IPS DF 6.9 (cell line): ENCODE results near the gene CACNA2D3.

Source experiments
- DNase-seq: peaks from one replicate; pipeline ENCODE4 v3.0.0-alpha.2; 2013; ENCODE audit warnings: low read depth, low spot score
- H3K27ac ChIP-seq: one replicate; pipeline ENCODE4 v1.5.1; 2013; ENCODE audit warnings: low read length, control low read depth
- H3K27me3 ChIP-seq: 2 replicates; pipeline ENCODE4 v1.6.1; 2013; ENCODE audit warnings: mild to moderate bottlenecking, low read length; ENCODE audit not compliant: control insufficient read depth, insufficient read depth
- H3K36me3 ChIP-seq: 2 replicates; pipeline ENCODE4 v1.6.1; 2013; ENCODE audit warnings: low read length; ENCODE audit not compliant: control insufficient read depth, insufficient read depth
- H3K4me1 ChIP-seq: 2 replicates; pipeline ENCODE4 v1.6.1; 2013; ENCODE audit warnings: low read length; ENCODE audit not compliant: control insufficient read depth, insufficient read depth
- H3K4me3 ChIP-seq: 2 replicates; pipeline ENCODE4 v1.5.1; 2013; ENCODE audit warnings: mild to moderate bottlenecking, low read length
- H3K9me3 ChIP-seq: 2 replicates; pipeline ENCODE4 v1.6.1; 2013; ENCODE audit warnings: low read length, inconsistent platforms; ENCODE audit not compliant: control insufficient read depth, insufficient read depth
- WGBS: extraction: QIAGEN DNeasy Blood & Tissue Kit; methylation state at CpG from one replicate; pipeline ENCODE4 v1.1.7; 2013; ENCODE audit warnings: mixed read lengths, missing lambda C conversion rate; ENCODE audit not compliant: insufficient read length, insufficient coverage; 5-methylcytosine and 5-hydroxymethylcytosine counted together

Gene CACNA2D3

DNA sequence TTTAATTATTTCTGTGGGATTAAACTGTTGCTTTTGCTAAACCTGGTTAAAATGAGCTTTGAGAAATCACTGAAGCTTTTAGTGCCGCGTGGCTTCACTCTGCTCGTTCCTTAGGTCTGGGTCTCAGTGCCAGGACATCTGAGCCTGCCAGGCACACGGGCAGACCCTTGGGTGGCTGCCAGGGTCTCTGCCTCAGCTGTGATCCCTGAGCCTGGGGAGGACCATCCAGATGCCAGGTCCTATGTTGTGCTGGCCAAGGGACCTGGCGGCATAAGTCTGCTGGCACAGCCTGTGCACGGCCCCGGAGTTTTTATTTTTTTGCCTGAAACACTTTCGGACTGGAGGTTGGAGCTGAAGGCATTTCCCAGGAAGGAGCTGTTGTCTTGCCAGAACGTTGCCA, 477.4 kb downstream of the CACNA2D3 start:
- H3K9me3 ChIP-seq: no peaks in the 10 kb centered on the region
- no CpG with 5 or more reads among the region's 9 CpGs for WGBS
- H3K36me3 ChIP-seq: no peaks in the 10 kb centered on the region
- no peak for DNase-seq
- no peaks in the 10 kb centered on the region for H3K27me3 ChIP-seq
- no peak overlapping the region for H3K4me3 ChIP-seq
- H3K4me1 ChIP-seq: peaks cover 2% of the 10 kb centered on the region; the same call in 1 of the 2 replicates
- H3K27ac ChIP-seq: no peak overlapping the region

DNA sequence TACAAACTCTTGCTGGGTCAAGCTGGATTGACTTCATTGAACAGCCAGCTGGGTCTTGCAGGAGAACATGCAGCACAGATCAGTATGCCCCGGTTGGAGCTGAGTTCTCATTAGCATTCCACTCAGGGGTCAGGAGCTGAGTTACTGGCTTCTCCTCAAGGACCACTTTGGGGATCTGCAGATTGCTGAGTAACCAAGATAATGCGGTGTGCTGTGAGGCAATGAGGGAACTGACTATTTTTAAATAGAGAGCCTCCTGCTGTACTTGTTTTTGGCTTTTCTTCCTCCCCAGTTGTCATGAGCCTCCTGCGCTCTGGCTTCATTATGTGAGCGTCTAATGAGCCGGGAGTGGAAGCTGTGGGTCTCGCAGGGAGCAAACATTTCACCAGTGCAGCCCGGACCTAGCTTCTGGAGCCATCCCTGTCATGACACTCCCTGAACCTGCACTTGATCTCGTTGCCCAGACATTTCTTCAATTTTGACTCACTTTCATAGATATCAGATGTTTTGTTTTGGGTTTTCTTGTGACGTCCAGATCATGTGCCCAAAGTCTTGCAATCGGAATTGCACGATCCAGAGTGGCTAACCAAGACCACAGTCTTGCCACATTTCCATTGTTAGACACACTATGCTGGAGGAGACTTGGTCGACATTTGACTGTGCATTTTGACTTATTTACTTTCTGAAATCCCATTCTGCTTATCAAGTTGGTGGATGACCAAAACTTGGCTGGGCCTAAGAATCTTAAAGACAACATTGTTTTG, 478.3 kb downstream of the CACNA2D3 start:
- WGBS: no CpG with 5 or more reads among the region's 12 CpGs
- peaks cover 2% of the 10 kb centered on the region; the same call in 1 of the 2 replicates for H3K4me1 ChIP-seq
- H3K27me3 ChIP-seq: no peaks in the 10 kb centered on the region
- no peaks in the 10 kb centered on the region for H3K36me3 ChIP-seq
- DNase-seq: no peak
- no peak overlapping the region for H3K27ac ChIP-seq
- H3K9me3 ChIP-seq: no peaks in the 10 kb centered on the region
- no peak overlapping the region for H3K4me3 ChIP-seq

DNA sequence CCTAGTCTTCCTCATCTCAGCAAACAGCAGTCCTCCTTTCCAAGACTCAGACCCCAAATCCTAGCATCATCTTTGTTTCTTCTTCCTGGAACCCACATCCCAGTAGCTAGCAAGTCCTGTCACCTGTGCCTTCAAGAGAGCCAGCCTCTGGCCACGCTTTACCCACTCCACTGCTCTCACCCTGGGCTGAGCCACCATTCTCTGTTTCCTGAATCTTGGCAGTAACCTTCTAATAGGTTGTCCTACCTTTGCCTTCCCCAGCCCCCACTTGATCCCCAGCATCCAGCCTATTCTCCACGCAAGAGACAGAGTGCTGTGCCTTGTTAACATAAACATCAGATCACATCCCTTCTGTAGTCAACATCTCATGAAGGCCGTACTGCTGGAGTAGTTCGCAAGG, 482.1 kb downstream of the CACNA2D3 start:
- WGBS: no CpG with 5 or more reads among the region's 4 CpGs
- Histone ChIP-seq H3K4me3 (no peak overlapping the region), H3K27me3 (no peaks in the 10 kb centered on the region), H3K9me3 (no peaks in the 10 kb centered on the region), H3K4me1 (peaks cover 2% of the 10 kb centered on the region; the same call in 1 of the 2 replicates), H3K27ac (no peak overlapping the region), H3K36me3 (no peaks in the 10 kb centered on the region)
- no peak for DNase-seq

DNA sequence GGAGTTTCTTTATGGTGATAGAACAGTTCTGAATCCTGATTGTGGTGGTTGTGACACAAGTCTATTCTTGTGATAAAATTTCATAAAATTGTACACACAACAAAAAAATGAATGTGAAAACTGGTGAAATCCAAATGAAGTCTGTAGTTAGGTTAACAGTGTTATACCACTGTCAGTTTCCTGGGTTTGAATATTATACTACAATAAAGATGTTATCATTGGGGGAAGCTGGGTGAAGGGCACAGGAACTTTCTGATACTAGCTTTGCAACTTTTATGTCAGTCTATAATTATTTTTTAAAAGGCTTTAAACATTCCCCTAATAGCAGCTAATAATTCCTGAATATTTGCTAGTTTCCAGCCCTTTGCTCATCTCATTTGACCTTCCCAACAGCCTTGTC, 485.7 kb downstream of the CACNA2D3 start:
- Histone ChIP-seq H3K36me3 (no peaks in the 10 kb centered on the region), H3K9me3 (no peaks in the 10 kb centered on the region), H3K4me1 (no peaks in the 10 kb centered on the region), H3K27ac (no peak overlapping the region), H3K27me3 (no peaks in the 10 kb centered on the region), H3K4me3 (no peak overlapping the region)
- no peak for DNase-seq

DNA sequence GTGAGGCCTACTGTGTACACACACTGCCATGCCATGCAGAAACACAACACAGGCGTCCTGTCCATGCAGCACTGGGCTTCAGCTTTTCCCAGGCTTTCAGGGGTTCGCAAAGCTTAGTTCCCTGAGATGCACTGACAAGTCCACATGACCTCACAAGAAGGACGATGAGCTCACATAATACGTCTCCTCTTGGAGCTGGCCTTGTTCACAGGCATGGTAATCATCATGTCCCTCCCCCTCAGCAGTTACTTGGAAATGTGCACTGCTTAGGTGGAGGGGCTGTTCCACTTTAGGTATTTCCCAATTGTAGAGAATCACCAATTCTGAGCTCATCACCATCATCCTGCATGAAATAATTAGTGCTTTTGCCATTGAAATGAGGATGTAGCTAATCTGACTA, 496.7 kb downstream of the CACNA2D3 start:
- Histone ChIP-seq H3K27me3 (no peaks in the 10 kb centered on the region), H3K36me3 (no peaks in the 10 kb centered on the region), H3K4me3 (no peak overlapping the region), H3K27ac (no peak overlapping the region), H3K9me3 (no peaks in the 10 kb centered on the region), H3K4me1 (0 out of 2 replicates have a peak, but pooled peaks cover 1% of the 10 kb centered on the region)
- no CpG with 5 or more reads among the region's 4 CpGs for WGBS
- DNase-seq: no peak

DNA sequence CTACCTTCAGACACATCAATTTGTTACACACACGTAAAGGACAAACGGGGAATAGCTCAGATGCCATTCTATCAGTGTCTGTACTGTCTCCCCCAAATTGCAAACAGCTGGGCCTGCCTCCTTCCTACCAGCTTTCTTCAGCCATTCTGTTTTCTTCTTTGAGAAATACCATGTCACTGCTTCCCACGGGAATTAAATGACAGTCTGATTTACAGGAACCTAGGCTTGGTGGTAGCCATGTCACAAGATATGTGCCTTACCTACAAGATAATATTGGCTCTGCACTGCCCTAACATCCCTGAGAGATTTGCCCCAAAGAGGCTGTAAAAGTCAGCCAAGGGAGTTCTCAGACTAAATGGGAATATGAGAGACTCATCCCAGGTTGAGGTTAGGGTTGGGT, 497.2 kb downstream of the CACNA2D3 start:
- H3K27me3 ChIP-seq: no peaks in the 10 kb centered on the region
- no peak for DNase-seq
- 0 out of 2 replicates have a peak, but pooled peaks cover 1% of the 10 kb centered on the region for H3K4me1 ChIP-seq
- no peaks in the 10 kb centered on the region for H3K36me3 ChIP-seq
- WGBS: no CpG with 5 or more reads among the region's 3 CpGs
- no peak overlapping the region for H3K4me3 ChIP-seq
- no peaks in the 10 kb centered on the region for H3K9me3 ChIP-seq
- no peak overlapping the region for H3K27ac ChIP-seq

DNA sequence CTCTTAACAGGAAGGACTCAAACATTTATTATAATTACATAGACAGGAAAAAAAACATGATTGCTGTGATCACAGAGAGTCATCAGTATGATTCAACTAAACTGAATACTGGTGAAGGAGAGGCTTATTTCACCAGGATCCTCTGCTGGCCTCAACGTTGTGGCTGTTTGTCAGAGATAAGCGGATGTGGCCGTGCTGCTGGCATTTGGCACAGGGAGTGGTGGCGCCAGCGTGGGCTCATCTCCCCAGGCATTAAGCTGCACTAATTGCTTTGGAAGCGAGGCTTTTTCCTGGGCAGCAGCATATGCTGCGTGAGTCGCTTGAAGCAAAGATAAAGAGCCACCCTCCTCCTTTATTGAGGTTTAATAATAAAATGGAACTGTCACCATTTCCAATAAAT, 498.8 kb downstream of the CACNA2D3 start:
- H3K4me3 ChIP-seq: no peak overlapping the region
- no peaks in the 10 kb centered on the region for H3K27me3 ChIP-seq
- WGBS: no CpG with 5 or more reads among the region's 8 CpGs
- 0 out of 2 replicates have a peak, but pooled peaks cover 1% of the 10 kb centered on the region for H3K4me1 ChIP-seq
- no peak for DNase-seq
- no peaks in the 10 kb centered on the region for H3K9me3 ChIP-seq
- H3K27ac ChIP-seq: no peak overlapping the region
- no peaks in the 10 kb centered on the region for H3K36me3 ChIP-seq

DNA sequence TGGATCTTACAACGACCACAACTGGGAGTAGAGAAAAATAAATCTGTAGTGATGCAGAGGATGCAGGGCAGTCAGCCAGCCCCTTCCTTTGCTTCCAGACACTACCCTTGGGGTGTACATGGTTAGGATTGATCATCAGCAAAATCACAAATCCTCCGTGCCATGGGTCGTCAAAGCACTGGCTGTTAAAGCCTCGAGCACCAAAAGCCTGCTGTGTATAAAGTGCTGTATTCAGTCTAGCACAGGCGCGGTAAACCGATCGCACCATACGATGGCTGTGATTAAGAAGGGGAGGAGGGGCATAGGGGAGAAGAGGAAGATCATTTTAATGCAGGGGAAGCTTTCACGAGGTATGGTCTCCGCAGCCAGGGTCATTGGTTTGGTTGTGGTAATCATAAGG, 500.3 kb downstream of the CACNA2D3 start:
- Histone ChIP-seq H3K36me3 (no peaks in the 10 kb centered on the region), H3K4me3 (no peak overlapping the region), H3K4me1 (0 out of 2 replicates have a peak, but pooled peaks cover 1% of the 10 kb centered on the region), H3K27ac (no peak overlapping the region), H3K27me3 (no peaks in the 10 kb centered on the region), H3K9me3 (no peaks in the 10 kb centered on the region)
- DNase-seq: no peak
- no CpG with 5 or more reads among the region's 11 CpGs for WGBS

DNA sequence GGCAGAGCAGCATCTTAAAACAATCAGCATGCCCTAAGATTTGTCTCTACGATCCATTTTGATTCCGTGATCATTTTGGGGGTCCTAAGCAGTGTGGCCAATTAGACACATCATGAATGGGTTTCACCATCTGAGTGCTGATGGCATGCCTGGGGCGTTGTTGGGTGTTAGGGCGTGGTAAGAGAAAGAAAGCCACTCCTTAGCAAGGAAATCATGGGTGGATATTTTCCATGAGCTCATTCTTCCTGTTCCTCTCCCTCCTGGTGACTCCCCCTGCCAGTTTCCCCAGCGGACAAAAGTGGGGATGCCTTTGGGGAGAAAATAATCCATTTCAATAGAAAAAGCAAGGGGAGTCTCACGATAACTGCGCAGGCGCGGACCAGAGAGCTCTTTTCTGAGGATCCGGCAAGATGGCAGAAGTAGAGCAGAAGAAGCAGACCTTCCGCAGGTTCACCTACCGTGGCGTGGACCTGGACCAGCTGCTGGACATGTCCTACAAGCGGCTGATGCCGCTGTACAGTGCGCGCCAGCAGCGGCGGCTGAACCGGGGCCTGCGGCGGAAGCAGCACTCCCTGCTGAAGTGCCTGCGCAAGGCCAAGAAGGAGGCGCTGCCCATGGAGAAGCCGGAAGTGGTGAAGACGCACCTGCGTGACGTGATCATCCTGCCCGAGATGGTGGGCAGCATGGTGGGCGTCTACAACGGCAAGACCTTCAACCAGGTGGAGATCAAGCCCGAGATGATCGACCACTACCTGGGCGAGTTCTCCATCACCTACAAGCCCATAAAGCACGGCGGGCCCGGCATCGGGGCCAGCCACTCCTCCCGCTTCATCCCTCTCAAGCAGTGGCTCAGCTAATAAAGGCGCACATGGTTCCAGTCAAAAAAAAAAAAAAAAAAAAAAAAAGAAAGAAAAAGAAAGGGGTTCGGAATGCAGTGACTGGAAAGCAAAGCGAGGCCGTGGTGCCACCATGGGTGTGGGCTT, 503.7 kb downstream of the CACNA2D3 start:
- no peaks in the 10 kb centered on the region for H3K27me3 ChIP-seq
- WGBS: no CpG with 5 or more reads among the region's 43 CpGs
- DNase-seq: no peak
- no peaks in the 10 kb centered on the region for H3K36me3 ChIP-seq
- no peaks in the 10 kb centered on the region for H3K9me3 ChIP-seq
- H3K4me3 ChIP-seq: no peak overlapping the region
- H3K27ac ChIP-seq: no peak overlapping the region
- peaks cover 3% of the 10 kb centered on the region; the same call in 1 of the 2 replicates for H3K4me1 ChIP-seq

DNA sequence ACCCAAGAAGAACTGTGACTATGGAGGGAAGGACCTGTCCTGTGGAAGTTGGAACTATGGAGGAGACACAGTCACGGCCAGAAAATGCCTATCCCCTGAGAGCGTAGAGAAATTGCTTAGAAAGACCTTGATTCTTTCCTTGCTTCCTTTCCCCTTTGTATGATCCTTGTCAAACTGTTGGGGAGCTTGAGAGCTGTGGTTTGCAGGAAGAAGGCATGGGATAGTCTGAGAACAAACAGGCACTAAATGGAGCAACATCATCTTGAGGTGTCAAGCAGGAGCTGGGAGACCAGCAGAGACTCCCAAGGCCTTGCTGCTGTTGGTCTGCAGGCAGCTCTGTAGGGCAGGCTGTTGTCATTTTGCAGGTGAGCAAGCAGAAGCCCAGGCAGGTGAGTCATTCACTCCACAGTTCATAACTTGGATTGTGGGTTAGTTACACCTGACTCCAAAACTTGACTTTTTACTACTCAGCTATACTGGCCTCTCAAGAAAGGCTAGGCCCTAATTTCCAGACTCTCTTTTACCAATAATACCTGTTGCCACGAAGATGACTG, 506.6 kb downstream of the CACNA2D3 start:
- Histone ChIP-seq H3K4me1 (peaks cover 3% of the 10 kb centered on the region), H3K4me3 (no peak overlapping the region), H3K27ac (no peak overlapping the region), H3K27me3 (no peaks in the 10 kb centered on the region), H3K9me3 (no peaks in the 10 kb centered on the region), H3K36me3 (peaks cover 18% of the 10 kb centered on the region)
- no peak for DNase-seq
- WGBS: no CpG with 5 or more reads among the region's 3 CpGs
